ENCODE measurements around the gene CCDC154. TPM values are rescaled to one million over a fixed set of nuclear protein-coding genes. Genes with fewer than 3 reads are reported as not detected.

The CCDC154 gene
- total RNA-seq, 2 experiments from 2014 or later, result 0.70 to 1.6 TPM

DNA sequence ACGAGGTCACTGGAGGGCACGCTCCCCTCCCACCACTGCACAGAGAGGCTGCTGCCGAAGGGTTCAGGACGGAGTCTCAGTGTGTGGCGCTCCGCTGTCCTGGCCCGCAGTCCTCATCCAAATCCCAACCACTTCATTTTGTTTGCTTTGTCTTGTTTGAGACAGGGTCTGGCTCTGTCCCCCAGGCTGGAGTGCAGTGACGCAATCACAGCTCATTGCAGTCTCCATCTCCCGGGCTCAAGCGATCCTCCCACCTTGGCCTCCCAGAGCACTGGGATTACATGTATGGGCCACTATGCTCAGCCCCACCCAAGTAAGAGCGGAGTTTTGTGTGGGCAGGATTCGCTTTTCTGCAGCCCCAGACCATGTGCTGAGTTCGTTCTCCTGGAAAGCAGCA, 42.6 kb downstream of the CCDC154 start:
- intact Hi-C loops (cut with DNase I, micrococcal nuclease), result no loop called here
- ChIA-PET POLR2A (no interaction called here), CTCF (no interaction called here)
- H3K4me3 Mint-ChIP-seq, result no peak overlapping the region
- no peaks in the 10 kb centered on the region for H3K4me1 Mint-ChIP-seq
- ATAC-seq (no peak), DNase-seq (no peak)
- H3K27ac Mint-ChIP-seq, result no peak overlapping the region
- no peaks in the 10 kb centered on the region for H3K9me3 Mint-ChIP-seq (ENCODE audit: low read depth)
- H3K36me3 Mint-ChIP-seq (ENCODE audit: low read depth), result peaks cover 3% of the 10 kb centered on the region
- H3K27me3 Mint-ChIP-seq, result no peaks in the 10 kb centered on the region

- Mint-ChIP-seq H3K9me3 (ENCODE audit: low read depth) (no peaks in the 10 kb centered on the region), H3K36me3 (ENCODE audit: low read depth) (peaks cover 3% of the 10 kb centered on the region), H3K4me3 (no peak overlapping the region), H3K27ac (no peak overlapping the region), H3K27me3 (no peaks in the 10 kb centered on the region), H3K4me1 (no peaks in the 10 kb centered on the region)
- intact Hi-C loops (cut with DNase I, micrococcal nuclease), result no loop called here
- ChIA-PET POLR2A (no interaction called here), CTCF (no interaction called here)
- DNase-seq, result no peak
- no peak for ATAC-seq
Observed at GRCh38 chr16:1401061-1401757, 43.1 kb downstream of the CCDC154 start.

DNA sequence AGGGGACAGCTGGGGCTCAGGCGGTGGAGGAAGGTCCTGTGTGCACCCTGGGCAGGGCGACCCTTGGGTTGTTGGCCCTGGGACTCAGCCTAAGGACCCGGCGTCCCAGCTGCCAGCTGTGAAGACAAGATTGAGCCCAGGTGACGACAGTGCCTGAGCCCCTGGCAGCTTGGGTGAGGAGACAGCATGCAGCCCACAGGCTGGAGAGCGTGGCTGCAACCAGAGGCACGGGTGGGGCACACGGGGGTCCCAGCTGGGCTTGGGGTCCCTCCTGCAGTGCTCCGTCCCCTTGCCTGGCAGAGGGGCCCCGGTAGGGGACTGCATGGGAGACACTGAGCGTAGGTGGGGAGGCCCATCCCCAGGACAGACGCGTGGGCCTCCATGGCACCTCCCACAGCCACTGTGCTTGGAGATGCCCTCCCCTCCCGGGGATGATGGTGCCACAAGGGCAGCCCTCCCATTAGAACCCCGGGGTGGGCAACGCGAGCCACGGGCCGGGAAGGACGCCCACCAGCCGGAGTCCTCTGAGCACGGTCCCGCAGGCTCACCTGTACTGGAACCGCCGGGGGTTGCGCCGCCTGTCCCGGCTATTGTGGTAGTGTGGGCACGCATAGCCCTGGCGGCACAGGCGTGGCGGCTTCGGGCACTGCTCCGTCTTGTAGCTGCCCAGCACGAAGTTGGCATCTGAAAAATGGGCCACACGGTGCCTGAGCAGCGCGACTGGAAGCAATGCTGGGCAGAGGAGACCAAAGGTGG, 45.4 kb downstream of the CCDC154 start:
- Mint-ChIP-seq H3K4me3 (no peak overlapping the region), H3K36me3 (ENCODE audit: low read depth) (peaks cover 3% of the 10 kb centered on the region), H3K4me1 (no peaks in the 10 kb centered on the region), H3K9me3 (ENCODE audit: low read depth) (no peaks in the 10 kb centered on the region), H3K27ac (no peak overlapping the region), H3K27me3 (no peaks in the 10 kb centered on the region)
- no peak for DNase-seq
- no peak for ATAC-seq
- ChIA-PET CTCF (no interaction called here), POLR2A (no interaction called here)
- intact Hi-C loops (cut with DNase I, micrococcal nuclease), result no loop called here

DNA sequence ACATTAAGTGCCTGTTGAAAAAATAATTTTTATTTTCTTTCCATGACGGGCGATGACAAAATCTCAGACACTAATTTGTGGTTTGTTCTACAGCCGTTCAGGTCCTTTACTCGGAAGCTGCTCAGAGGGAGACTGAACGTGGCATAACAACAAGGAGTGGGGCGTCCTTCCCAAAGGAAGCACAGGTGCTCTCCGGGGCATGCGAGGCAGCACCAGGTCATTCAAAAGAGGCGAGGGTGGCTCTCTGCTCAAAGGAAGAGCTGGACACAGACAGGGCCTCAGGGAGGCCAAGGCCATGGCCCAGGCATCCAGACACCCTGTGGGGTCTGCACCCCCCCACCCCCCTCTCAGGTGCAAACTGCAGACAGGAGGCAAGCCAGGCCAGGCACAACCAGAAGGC, 46.0 kb downstream of the CCDC154 start:
- no peaks in the 10 kb centered on the region for H3K27me3 Mint-ChIP-seq
- ChIA-PET POLR2A (no interaction called here), CTCF (no interaction called here)
- no peaks in the 10 kb centered on the region for H3K9me3 Mint-ChIP-seq (ENCODE audit: low read depth)
- no peak for DNase-seq
- H3K4me3 Mint-ChIP-seq, result no peak overlapping the region
- no peaks in the 10 kb centered on the region for H3K4me1 Mint-ChIP-seq
- H3K36me3 Mint-ChIP-seq (ENCODE audit: low read depth), result peaks cover 3% of the 10 kb centered on the region
- no peak overlapping the region for H3K27ac Mint-ChIP-seq
- intact Hi-C loops (cut with DNase I, micrococcal nuclease), result no loop called here
- no peak for ATAC-seq

DNA sequence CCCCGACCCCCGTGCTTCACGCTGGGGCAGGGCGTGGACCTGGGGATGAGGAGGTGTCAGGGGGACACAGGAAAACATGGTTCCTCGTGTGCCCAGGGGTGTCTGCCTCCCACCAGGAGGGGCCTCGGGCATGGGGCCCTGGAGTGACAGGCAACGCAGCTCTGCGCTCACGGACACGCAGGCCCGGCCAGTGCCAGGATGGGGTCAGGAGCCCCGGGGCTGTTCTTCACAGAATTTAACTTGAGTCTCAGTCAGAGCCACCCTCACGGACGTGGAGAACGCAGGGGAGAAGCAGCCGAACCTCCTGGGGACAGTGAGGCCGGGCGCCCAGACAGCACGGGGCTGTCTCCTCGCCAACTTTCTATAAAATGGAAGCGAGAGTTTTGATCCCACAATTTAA, 46.6 kb downstream of the CCDC154 start:
- Mint-ChIP-seq H3K36me3 (ENCODE audit: low read depth) (peaks cover 3% of the 10 kb centered on the region), H3K27ac (no peak overlapping the region), H3K4me1 (no peaks in the 10 kb centered on the region), H3K27me3 (no peaks in the 10 kb centered on the region), H3K9me3 (ENCODE audit: low read depth) (no peaks in the 10 kb centered on the region), H3K4me3 (no peak overlapping the region)
- CTCF ChIA-PET, result no interaction called here
- DNase-seq (no peak), ATAC-seq (no peak)
- intact Hi-C loops (cut with DNase I, micrococcal nuclease), result no loop called here
- POLR2A ChIA-PET, result no interaction called here

DNA sequence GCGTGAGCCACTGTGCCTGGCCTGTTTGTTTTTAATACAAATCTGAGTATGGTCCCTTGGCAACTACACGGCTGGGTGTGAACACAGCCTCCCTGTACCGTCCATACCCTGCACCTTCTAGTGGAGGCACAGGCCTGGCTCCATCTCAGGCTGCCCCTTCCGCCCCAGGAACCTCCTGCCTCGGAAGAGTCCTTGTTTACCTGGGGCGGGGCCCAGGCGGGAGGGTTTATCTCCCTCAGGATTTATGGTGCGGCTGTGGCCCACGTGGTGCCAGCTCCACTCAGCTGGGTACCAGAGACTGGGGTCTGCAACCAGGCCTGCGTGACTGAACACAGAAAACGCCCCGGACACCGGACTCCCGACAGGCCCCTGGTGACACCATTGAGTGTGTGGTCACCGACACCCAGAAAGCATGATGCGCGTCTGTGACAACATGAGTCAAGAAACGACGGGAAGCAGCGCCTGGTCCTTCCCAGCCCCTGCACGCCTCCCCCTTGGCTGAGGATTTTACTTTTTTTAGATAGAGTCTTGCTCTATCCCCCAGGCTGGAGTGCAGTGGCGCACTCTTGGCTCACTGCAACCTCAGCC, 48.8 kb downstream of the CCDC154 start:
- Mint-ChIP-seq H3K9me3 (ENCODE audit: low read depth) (no peaks in the 10 kb centered on the region), H3K27me3 (no peaks in the 10 kb centered on the region), H3K27ac (no peak overlapping the region), H3K4me1 (no peaks in the 10 kb centered on the region), H3K36me3 (ENCODE audit: low read depth) (peaks cover 6% of the 10 kb centered on the region), H3K4me3 (no peak overlapping the region)
- POLR2A ChIA-PET, result no interaction called here
- CTCF ChIA-PET, result no interaction called here
- DNase-seq (no peak), ATAC-seq (no peak)
- intact Hi-C loops (cut with DNase I, micrococcal nuclease), result no loop called here

GRCh38 chr16:1394367-1394951, 49.9 kb downstream of the CCDC154 start:
- CTCF ChIA-PET, result no interaction called here
- H3K4me3 Mint-ChIP-seq, result no peak overlapping the region

DNA sequence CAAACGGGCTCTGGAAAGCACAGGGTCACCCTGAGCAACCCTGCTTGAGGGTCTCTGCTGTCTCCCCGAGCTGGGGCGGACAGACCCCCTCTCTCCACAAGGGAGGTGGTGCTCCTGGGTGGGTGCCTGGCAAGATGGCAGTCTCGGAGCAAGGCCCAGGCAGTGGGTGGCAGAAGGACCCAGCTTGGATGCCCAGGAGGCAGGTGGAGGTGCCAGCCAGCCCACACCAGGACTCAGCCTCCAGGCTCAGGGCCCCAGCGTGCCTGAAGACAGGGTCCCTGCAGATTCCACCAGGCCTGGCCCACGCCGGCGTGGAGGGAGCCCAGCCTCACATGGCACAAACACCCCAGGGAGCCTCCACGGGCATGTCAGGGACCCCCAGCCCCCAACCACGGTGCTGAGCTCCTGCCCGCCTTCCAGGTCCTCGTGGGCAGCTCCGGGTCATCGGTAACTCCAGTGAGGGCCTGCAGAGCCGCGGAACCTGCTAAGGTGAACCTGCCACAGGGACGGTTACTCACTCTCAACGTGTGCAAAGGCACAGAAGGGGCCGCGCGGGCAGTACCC, 50.7 kb downstream of the CCDC154 start:
- intact Hi-C loops (cut with DNase I, micrococcal nuclease), result no loop called here
- Mint-ChIP-seq H3K36me3 (ENCODE audit: low read depth) (peaks cover 6% of the 10 kb centered on the region), H3K4me1 (no peaks in the 10 kb centered on the region), H3K27ac (no peak overlapping the region), H3K9me3 (ENCODE audit: low read depth) (no peaks in the 10 kb centered on the region), H3K27me3 (no peaks in the 10 kb centered on the region), H3K4me3 (no peak overlapping the region)
- DNase-seq, result no peak
- CTCF ChIA-PET, result no interaction called here
- POLR2A ChIA-PET, result no interaction called here
- ATAC-seq, result no peak

More at GRCh38 chr16:1394367-1394951, 49.9 kb downstream of the CCDC154 start:
- POLR2A ChIA-PET, result no interaction called here
- DNase-seq (no peak), ATAC-seq (no peak)
- Mint-ChIP-seq H3K9me3 (ENCODE audit: low read depth) (no peaks in the 10 kb centered on the region), H3K27me3 (no peaks in the 10 kb centered on the region), H3K36me3 (ENCODE audit: low read depth) (peaks cover 8% of the 10 kb centered on the region), H3K4me1 (no peaks in the 10 kb centered on the region), H3K27ac (no peak overlapping the region)
- intact Hi-C loops (cut with DNase I, micrococcal nuclease), result no loop called here

GRCh38 chr16:1392826-1393225, 51.5 kb downstream of the CCDC154 start:
- intact Hi-C loops (cut with DNase I, micrococcal nuclease), result no loop called here
- no peak overlapping the region for H3K4me3 Mint-ChIP-seq
- peak overlapping the region; percentile 13 for H3K27ac Mint-ChIP-seq
- POLR2A ChIA-PET, result no interaction called here
- ATAC-seq, result no peak
- no peaks in the 10 kb centered on the region for H3K27me3 Mint-ChIP-seq
- no peaks in the 10 kb centered on the region for H3K4me1 Mint-ChIP-seq
- peaks cover 6% of the 10 kb centered on the region for H3K36me3 Mint-ChIP-seq (ENCODE audit: low read depth)
- DNase-seq, result no peak
- CTCF ChIA-PET, result no interaction called here
- no peaks in the 10 kb centered on the region for H3K9me3 Mint-ChIP-seq (ENCODE audit: low read depth)

- POLR2A ChIA-PET, result no interaction called here
- ATAC-seq, result no peak
- Mint-ChIP-seq H3K4me1 (no peaks in the 10 kb centered on the region), H3K4me3 (no peak overlapping the region), H3K36me3 (ENCODE audit: low read depth) (peaks cover 6% of the 10 kb centered on the region), H3K9me3 (ENCODE audit: low read depth) (no peaks in the 10 kb centered on the region), H3K27me3 (no peaks in the 10 kb centered on the region), H3K27ac (no peak overlapping the region)
- DNase-seq, result no peak
- intact Hi-C loops (cut with DNase I, micrococcal nuclease), result no loop called here
- CTCF ChIA-PET, result no interaction called here
Observed at GRCh38 chr16:1390239-1390779, 54.0 kb downstream of the CCDC154 start.

- no peak for ATAC-seq
- no peaks in the 10 kb centered on the region for H3K9me3 Mint-ChIP-seq (ENCODE audit: low read depth)
Observed at GRCh38 chr16:1389762-1390161, 54.6 kb downstream of the CCDC154 start.

More at GRCh38 chr16:1389762-1390161, 54.6 kb downstream of the CCDC154 start:
- no peak overlapping the region for H3K4me3 Mint-ChIP-seq
- peaks cover 9% of the 10 kb centered on the region for H3K36me3 Mint-ChIP-seq (ENCODE audit: low read depth)
- POLR2A ChIA-PET, result no interaction called here
- intact Hi-C loops (cut with DNase I, micrococcal nuclease), result no loop called here
- H3K4me1 Mint-ChIP-seq, result no peaks in the 10 kb centered on the region
- H3K27ac Mint-ChIP-seq, result no peak overlapping the region
- no peaks in the 10 kb centered on the region for H3K27me3 Mint-ChIP-seq
- CTCF ChIA-PET, result no interaction called here
- no peak for DNase-seq

Data from activated CD4-positive, alpha-beta T cell treated with anti-CD3 and anti-CD28 coated beads for 36 hours (primary cell).